GM12878 (cell line): ENCODE measurements around the gene TPO. TPM values are rescaled to one million over a fixed set of nuclear protein-coding genes. Genes with fewer than 3 reads are reported as not detected.

ENCODE experiments used
- ATAC-seq: fragments of 200-7000 bp; cut with Tn5 transposase; 3 replicates; pipeline ENCODE4 v1.9.1; 2020; ENCODE audit warnings: mild to moderate bottlenecking, moderate library complexity
- BruUV-seq: library from RNA; stranded (reverse); fragments of 400-500 nt; replicated peaks from 2 replicates; lab custom pipeline; 2021; lab: Mats Ljungman, UMichigan
- CTCF ChIA-PET: fragments of 300-600 bp; sonication (Branson Sonifier 250); formaldehyde crosslinking; extraction: SDS; loops from one replicate; lab custom pipeline; 2021; ENCODE audit warnings: inconsistent platforms; lab: Yijun Ruan, JAX
- POLR2A ChIA-PET: fragments of 350-600 bp; formaldehyde crosslinking; extraction: SDS; loops from one replicate; lab custom pipeline; 2021; ENCODE audit warnings: inconsistent platforms; lab: Charles Lee
- RAD21 ChIA-PET: fragments of 300-600 bp; sonication (Branson Sonifier 250); formaldehyde crosslinking; loops from one replicate; lab custom pipeline; 2023; ENCODE audit warnings: antibody characterized with exemption; ENCODE audit not compliant: unreplicated experiment; lab: Charles Lee
- SMC1A ChIA-PET: fragments of 300-600 bp; sonication (Branson Sonifier 250); formaldehyde crosslinking; loops from one replicate; lab custom pipeline; 2023; ENCODE audit not compliant: unreplicated experiment, uncharacterized antibody; lab: Charles Lee
- DNase-seq: peaks from one replicate; pipeline ENCODE4 v3.0.0-alpha.2; 2011; ENCODE audit warnings: low read depth, low spot score
- FAIRE-seq: peaks from 3 replicates; lab custom pipeline; 2011; peaks lifted over from hg19 to GRCh38; lab: Jason Lieb, UNC
- H2AFZ ChIP-seq: 2 replicates; pipeline ENCODE4 v1.6.0; 2011; ENCODE audit warnings: low read depth, low read length, control low read depth; ENCODE audit not compliant: control insufficient read depth
- H3K27ac ChIP-seq: 2 replicates; pipeline ENCODE4 v1.5.1; 2011; ENCODE audit warnings: control low read depth; ENCODE audit not compliant: control insufficient read depth, insufficient read depth
- H3K27me3 ChIP-seq, 2 experiments: replicated peaks in 1 of 2; 2 replicates each; pipeline versions ENCODE4 v1.6.0 to v1.6.1; 2011; ENCODE audit warnings: low read length in 1 of 2; ENCODE audit not compliant: control insufficient read depth in 2 of 2, insufficient read depth in 2 of 2
- H3K36me3 ChIP-seq, 2 experiments: 2 replicates each; pipeline ENCODE4 v1.5.1; 2011; ENCODE audit warnings: low read length in 1 of 2; ENCODE audit not compliant: control insufficient read depth in 2 of 2, insufficient read depth in 2 of 2
- H3K4me1 ChIP-seq: 2 replicates; pipeline ENCODE4 v1.6.1; 2011; ENCODE audit warnings: mild to moderate bottlenecking, low read length, moderate library complexity, mixed read lengths; ENCODE audit not compliant: control insufficient read depth, insufficient read depth
- H3K4me2 ChIP-seq: 2 replicates; pipeline ENCODE4 v1.6.0; 2011; ENCODE audit warnings: control low read depth; ENCODE audit not compliant: control insufficient read depth, insufficient read depth
- H3K4me3 ChIP-seq: fragments of 200-600 bp; sonication (generic); 2 replicates; pipeline ENCODE4 v1.5.1; 2016
- H3K79me2 ChIP-seq: 2 replicates; pipeline ENCODE4 v1.6.0; 2011; ENCODE audit warnings: low read length; ENCODE audit not compliant: control insufficient read depth, insufficient read depth
- H3K9ac ChIP-seq: 2 replicates; pipeline ENCODE4 v1.8.0; 2011; ENCODE audit warnings: low read length, control low read depth, mixed read lengths; ENCODE audit not compliant: control insufficient read depth, insufficient read depth
- H3K9me3 ChIP-seq: replicated peaks from 3 replicates; pipeline ENCODE4 v1.5.1; 2011; ENCODE audit warnings: mild to moderate bottlenecking, low read length; ENCODE audit not compliant: control insufficient read depth, insufficient read depth
- H4K20me1 ChIP-seq: 2 replicates; pipeline ENCODE4 v1.6.0; 2011; ENCODE audit not compliant: control insufficient read depth, insufficient read depth
- ASH2L ChIP-seq: fragments of 300-600, 200-600 bp; sonication (generic); IDR thresholded peaks from 2 replicates; pipeline ENCODE4 v1.6.1; 2017; ENCODE audit warnings: low read depth, mild to moderate bottlenecking, borderline replicate concordance
- CEBPZ ChIP-seq: fragments of 150-350 bp; IDR thresholded peaks from 2 replicates; pipeline ENCODE4 v1.6.1; 2016; ENCODE audit warnings: low read depth, low read length
- CHD2 ChIP-seq: IDR thresholded peaks from 2 replicates; pipeline ENCODE4 v1.6.1; 2011; ENCODE audit warnings: low read depth, low read length, improper control_type of control experiment, borderline replicate concordance
- CHD4 ChIP-seq: fragments of 200-600 bp; sonication (generic); IDR thresholded peaks from 2 replicates; pipeline ENCODE4 v1.6.1; 2016; ENCODE audit warnings: mild to moderate bottlenecking
- EP300 ChIP-seq, 2 experiments: fragments of 150-350 bp in 1 of 2; IDR thresholded peaks; 2 replicates each; pipeline ENCODE4 v1.6.1; 2011 to 2012; ENCODE audit warnings: low read depth in 2 of 2, low read length in 2 of 2, borderline replicate concordance in 1 of 2, improper control_type of control experiment in 1 of 2, inconsistent platforms in 1 of 2; ENCODE audit not compliant: control insufficient read depth in 1 of 2
- FOXM1 ChIP-seq: IDR thresholded peaks from 2 replicates; pipeline ENCODE4 v1.6.1; 2012; ENCODE audit warnings: low read depth, mild to moderate bottlenecking, inconsistent platforms, low read length, moderate library complexity
- HDAC2 ChIP-seq: fragments of 200-600 bp; sonication (generic); IDR thresholded peaks from 2 replicates; pipeline ENCODE4 v1.6.1; 2017
- IKZF1 ChIP-seq: fragments of 450-650 bp; conservative IDR thresholded peaks from 2 replicates; pipeline ENCODE4 v1.6.1; 2017; ENCODE audit warnings: antibody characterized with exemption, mild to moderate bottlenecking
- IRF4 ChIP-seq: IDR thresholded peaks from 2 replicates; pipeline ENCODE4 v1.6.1; 2011; ENCODE audit warnings: low read depth, low read length
- MYB ChIP-seq: fragments of 150-350 bp; IDR thresholded peaks from 2 replicates; pipeline ENCODE4 v1.6.1; 2014; ENCODE audit warnings: mild to moderate bottlenecking, low read depth, low read length, borderline replicate concordance
- NFYA ChIP-seq: IDR thresholded peaks from 2 replicates; pipeline ENCODE4 v1.6.1; 2011; ENCODE audit warnings: low read depth, mild to moderate bottlenecking, low read length, improper control_type of control experiment, borderline replicate concordance
- NR2F1 ChIP-seq: fragments of 450-650 bp; conservative IDR thresholded peaks from 2 replicates; pipeline ENCODE4 v1.6.1; 2017; ENCODE audit warnings: mild to moderate bottlenecking
- PAX5 ChIP-seq: IDR thresholded peaks from 2 replicates; pipeline ENCODE4 v1.6.1; 2011; ENCODE audit warnings: low read depth, low read length, borderline replicate concordance
- PAX8 ChIP-seq: fragments of 450-650 bp; IDR thresholded peaks from 2 replicates; pipeline ENCODE4 v1.6.1; 2017; ENCODE audit warnings: mild to moderate bottlenecking, moderate library complexity
- TCF12 ChIP-seq: IDR thresholded peaks from 2 replicates; pipeline ENCODE4 v1.6.1; 2011; ENCODE audit warnings: low read depth, mild to moderate bottlenecking, low read length
- USF2 ChIP-seq: IDR thresholded peaks from 2 replicates; pipeline ENCODE4 v1.6.1; 2011; ENCODE audit warnings: low read depth, low read length, improper control_type of control experiment, borderline replicate concordance
- ZBTB40 ChIP-seq: fragments of 450-650 bp; IDR thresholded peaks from 2 replicates; pipeline ENCODE4 v1.6.1; 2016; ENCODE audit warnings: mild to moderate bottlenecking, moderate library complexity, borderline replicate concordance
- WGBS: methylation state at CpG from one replicate; pipeline ENCODE4 v1.1.6; 2016; ENCODE audit warnings: low lambda C conversion rate; ENCODE audit not compliant: insufficient replicate concordance, insufficient coverage; ENCODE audit errors: missing lambda C conversion rate; 5-methylcytosine and 5-hydroxymethylcytosine counted together
- in situ Hi-C: fragments of 300-500 bp; cut with MboI; formaldehyde crosslinking; loops from 9 replicates; pipeline ENCODE4 v1.14.3; 2018; ENCODE audit warnings: mixed read lengths
- intact Hi-C: fragments of 100-400 bp; cut with micrococcal nuclease; formaldehyde crosslinking; loops from one replicate; pipeline ENCODE4 v1.14.2; 2022; ENCODE audit not compliant: unreplicated experiment
- polyA plus RNA-seq, 11 experiments: library from polyadenylated mRNA; depleted of rRNA in 4 of 11; unstranded in 6 of 11; stranded (reverse) in 5 of 11; fragments of >200 nt; fragmentation: Nextera tagmentation in 4 of 11; fragmentation: Illumina TruSeq in 1 of 11; extraction: Ambion mirVana in 4 of 11; extraction: Trizol in 1 of 11; gene quantifications; 1 replicate in 1 of 11; 2 replicates in 10 of 11; pipeline versions ENCODE4 v1.2.1 to v1.2.3, GENCODE V29; 2011 to 2016; ENCODE audit warnings: inconsistent platforms in 2 of 11, missing spikeins in 2 of 11, low read depth in 1 of 11
- total RNA-seq, 4 experiments: library from RNA; depleted of rRNA in 3 of 4; stranded (reverse); fragments of >200 nt in 3 of 4; fragmentation: Illumina TruSeq in 1 of 4; extraction: Trizol in 1 of 4; gene quantifications; 2 replicates each; pipeline versions ENCODE4 v1.2.1 to v1.2.3, GENCODE V29; 2013 to 2021

The TPO gene
- total and polyA plus RNA-seq, 10 of the 15 experiments (the other 5 are each of a cell fraction or from before 2014, with no cell fraction given) = 0.07 to 0.11 TPM; not detected in 8

- POLR2A ChIA-PET = no interaction called here
- Histone ChIP-seq H3K9ac (no peak overlapping the region), H3K27ac (no peak overlapping the region)
- DNase-seq = no peak
- RAD21 ChIA-PET = no interaction called here
- no peak for TF ChIP-seq ZBTB40
- no peak for TF ChIP-seq NFYA
- TF ChIP-seq USF2 = no peak
- no peak for TF ChIP-seq CHD4
- no peak for TF ChIP-seq IRF4
- TF ChIP-seq PAX5 = no peak
- TF ChIP-seq CEBPZ = no peak
- TF ChIP-seq EP300 (IDR thresholded peaks at IDR 0.05; ENCODE audit: borderline replicate concordance in 1 of 2, control insufficient read depth in 1 of 2, low read depth in 2 of 2, low read length in 2 of 2) = no peak
- no peak for TF ChIP-seq PAX8
- no peak for TF ChIP-seq FOXM1
- no peak for TF ChIP-seq MYB
- TF ChIP-seq ASH2L = no peak
- TF ChIP-seq NR2F1 = no peak
- no peak for TF ChIP-seq IKZF1
- TF ChIP-seq CHD2 = no peak
- TF ChIP-seq HDAC2 = no peak
- TF ChIP-seq TCF12 = no peak
- TF ChIP-seq, all 136 proteins: peak for 0
- intact Hi-C loops (no loop called here), in situ Hi-C loops (no loop called here)
- no peaks in the 10 kb centered on the region for H3K36me3 ChIP-seq
- no peaks in the 10 kb centered on the region for H4K20me1 ChIP-seq
- no peaks in the 10 kb centered on the region for H3K4me1 ChIP-seq
- H3K4me2 ChIP-seq = no peak overlapping the region
- no peaks in the 10 kb centered on the region for H3K79me2 ChIP-seq
- no peaks in the 10 kb centered on the region for H3K9me3 ChIP-seq
- no peak overlapping the region for H2AFZ ChIP-seq
- FAIRE-seq = no peak
- ATAC-seq = no peak
- ChIA-PET SMC1A (no interaction called here), CTCF (no interaction called here)
- no TSS peak for BruUV-seq
- 48% methylated on average over 23 of the region's 27 CpGs for WGBS
- H3K27me3 ChIP-seq = no peaks in the 10 kb centered on the region
- H3K4me3 ChIP-seq = no peak overlapping the region
These were observed 88.0 kb downstream of the TPO start for GRCh38 chr2:1501038-1501851.
